Measurements from ENCODE around the gene FOXL3. TPM values are rescaled to one million over a fixed set of nuclear protein-coding genes. Genes with fewer than 3 reads are reported as not detected.

FOXL3 gene
- total RNA-seq, 1 experiment from 2014 or later, result not detected

DNA sequence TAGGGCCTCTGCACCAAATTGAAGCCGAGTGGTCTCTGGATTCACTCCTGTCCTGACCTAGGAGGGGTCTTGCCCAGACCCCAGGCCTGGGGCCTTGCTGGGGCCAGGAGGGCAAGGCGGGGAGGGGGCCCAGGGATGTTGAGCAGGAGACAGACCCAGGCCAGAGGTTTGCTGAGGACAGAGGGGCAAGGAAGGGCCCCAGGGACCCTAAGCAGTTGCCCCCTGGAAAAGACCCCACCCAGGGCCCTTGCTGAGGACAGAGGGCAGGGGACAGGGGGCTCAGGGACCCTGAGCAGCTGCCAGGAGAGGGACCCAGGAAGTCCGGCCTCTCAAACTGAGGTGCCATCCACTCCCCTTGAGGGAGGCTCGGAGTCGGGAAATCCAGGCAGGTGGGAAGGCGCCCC, 32.7 kb downstream of the FOXL3 start:
- H3K4me2 ChIP-seq (ENCODE audit: insufficient read depth, insufficient read length, low read length), result no peak overlapping the region
- no peak for DNase-seq
- no peak overlapping the region; a peak in 1 of 7 replicates for H3K27ac Mint-ChIP-seq

More for the DNA sequence above, 32.7 kb downstream of the FOXL3 start:
- peaks cover 1 to 4% of the 10 kb centered on the region in 2 experiments; a peak in 4 of 5 replicates for H3K9me3 Mint-ChIP-seq
- H3K27me3 ChIP-seq (ENCODE audit: insufficient read depth, low read length), result no peaks in the 10 kb centered on the region
- H2AK5ac ChIP-seq (ENCODE audit: insufficient read length, low read length), result no peak overlapping the region
- peaks cover 40% of the 10 kb centered on the region for H3K27me3 Mint-ChIP-seq (ENCODE audit: low read depth)
- H2BK12ac ChIP-seq (ENCODE audit: insufficient read length, low read depth, low read length), result no peak overlapping the region
- H3K79me1 ChIP-seq (ENCODE audit: insufficient read depth, low read depth, low read length, poor library complexity, severe bottlenecking), result no peaks in the 10 kb centered on the region
- no peaks in the 10 kb centered on the region for H3K36me3 Mint-ChIP-seq (ENCODE audit: insufficient read depth in 1 of 3, low read depth in 3 of 3)
- no peaks in the 10 kb centered on the region for H3K79me2 ChIP-seq (ENCODE audit: insufficient read depth, low read length)
- no peak overlapping the region for H3K27ac ChIP-seq (ENCODE audit: insufficient read length, low read depth, low read length)
- no peak overlapping the region for H2BK120ac ChIP-seq (ENCODE audit: low read depth, low read length, poor library complexity, severe bottlenecking)
- H3K9ac ChIP-seq (ENCODE audit: extremely low read depth, insufficient read length, low read length), result no peak overlapping the region
- no peak overlapping the region for H2BK5ac ChIP-seq (ENCODE audit: insufficient read length, low read length)
- H3T11ph ChIP-seq (ENCODE audit: low read length), result no peak overlapping the region
- no peak overlapping the region for H3K4ac ChIP-seq (ENCODE audit: low read depth, low read length)
- no peaks in the 10 kb centered on the region for H3K23me2 ChIP-seq (ENCODE audit: insufficient read length, low read depth, low read length, poor library complexity, severe bottlenecking)
- H3K9me3 ChIP-seq (ENCODE audit: control insufficient read depth, low read depth, low read length), result no peaks in the 10 kb centered on the region
- H2BK20ac ChIP-seq (ENCODE audit: low read depth, low read length, poor library complexity, severe bottlenecking), result no peak overlapping the region
- no peaks in the 10 kb centered on the region for H4K20me1 ChIP-seq (ENCODE audit: control insufficient read depth, insufficient read depth, insufficient read length)
- H4K8ac ChIP-seq (replicated peaks; ENCODE audit: insufficient read length, low read depth, low read length), result no peak overlapping the region
- H3K4me1 ChIP-seq (ENCODE audit: insufficient read depth, low read length), result no peaks in the 10 kb centered on the region
- no CpG with 5 or more reads among the region's 6 CpGs for WGBS (ENCODE audit: extremely low coverage, insufficient read length, low lambda C conversion rate)
- no peak overlapping the region for H4K5ac ChIP-seq (ENCODE audit: insufficient read length, low read depth, low read length)
- H3K14ac ChIP-seq (ENCODE audit: insufficient read depth, low read length), result no peak overlapping the region
- H3K18ac ChIP-seq (ENCODE audit: insufficient read length, low read depth, low read length), result no peak overlapping the region
- H3K4me3 Mint-ChIP-seq, result peak overlapping the region in 1 of 2 experiments; percentile 30; a peak in 1 of 5 replicates
- no peak overlapping the region for H2BK15ac ChIP-seq (ENCODE audit: low read depth, low read length)
- H3K23ac ChIP-seq (ENCODE audit: insufficient read length, low read depth, low read length), result no peak overlapping the region
- H2AFZ ChIP-seq (ENCODE audit: low read length), result no peak overlapping the region
- peaks cover 0 to 7% of the 10 kb centered on the region in 2 experiments; a peak in 1 of 4 replicates for H3K4me1 Mint-ChIP-seq
- no peak overlapping the region for H4K91ac ChIP-seq (ENCODE audit: insufficient read length, low read depth, low read length)
- TF ChIP-seq, protein P1, sequence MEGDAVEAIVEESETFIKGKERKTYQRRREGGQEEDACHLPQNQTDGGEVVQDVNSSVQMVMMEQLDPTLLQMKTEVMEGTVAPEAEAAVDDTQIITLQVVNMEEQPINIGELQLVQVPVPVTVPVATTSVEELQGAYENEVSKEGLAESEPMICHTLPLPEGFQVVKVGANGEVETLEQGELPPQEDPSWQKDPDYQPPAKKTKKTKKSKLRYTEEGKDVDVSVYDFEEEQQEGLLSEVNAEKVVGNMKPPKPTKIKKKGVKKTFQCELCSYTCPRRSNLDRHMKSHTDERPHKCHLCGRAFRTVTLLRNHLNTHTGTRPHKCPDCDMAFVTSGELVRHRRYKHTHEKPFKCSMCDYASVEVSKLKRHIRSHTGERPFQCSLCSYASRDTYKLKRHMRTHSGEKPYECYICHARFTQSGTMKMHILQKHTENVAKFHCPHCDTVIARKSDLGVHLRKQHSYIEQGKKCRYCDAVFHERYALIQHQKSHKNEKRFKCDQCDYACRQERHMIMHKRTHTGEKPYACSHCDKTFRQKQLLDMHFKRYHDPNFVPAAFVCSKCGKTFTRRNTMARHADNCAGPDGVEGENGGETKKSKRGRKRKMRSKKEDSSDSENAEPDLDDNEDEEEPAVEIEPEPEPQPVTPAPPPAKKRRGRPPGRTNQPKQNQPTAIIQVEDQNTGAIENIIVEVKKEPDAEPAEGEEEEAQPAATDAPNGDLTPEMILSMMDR (conservative IDR thresholded peaks at IDR 0.05), result no peak
- no peak overlapping the region for H3K56ac ChIP-seq (ENCODE audit: insufficient read length, low read depth, low read length)
